Measurements from ENCODE around the gene LDAF1.
"Not testable (repeated sequence)": the region's sequence is repeated elsewhere in the genome, so short reads cannot be mapped to it uniquely, and the experiment has no call there.

The LDAF1 gene

GRCh38 chr16:21164521-21165168, 6.2 kb downstream of the LDAF1 start:
- Histone ChIP-seq H3K9me3 (ENCODE audit: insufficient read depth, low read depth, low read length) (no peaks in the 10 kb centered on the region), H3K27me3 (ENCODE audit: insufficient read depth, low read length) (no peaks in the 10 kb centered on the region), H3K27ac (ENCODE audit: low read length) (no peak overlapping the region), H3K4me3 (ENCODE audit: low read length) (no peak overlapping the region), H3K4me1 (ENCODE audit: insufficient read depth, low read length) (no peaks in the 10 kb centered on the region), H3K36me3 (ENCODE audit: insufficient read depth, low read depth, low read length) (peaks cover 67% of the 10 kb centered on the region), H3K9ac (ENCODE audit: low read depth, low read length) (no peak overlapping the region)

- no peaks in the 10 kb centered on the region for H3K9me3 ChIP-seq (ENCODE audit: insufficient read depth, low read depth, low read length)
- H3K4me3 ChIP-seq (ENCODE audit: low read length): no peak overlapping the region
- no peak overlapping the region for H3K27ac ChIP-seq (ENCODE audit: low read length)
- no peaks in the 10 kb centered on the region for H3K4me1 ChIP-seq (ENCODE audit: insufficient read depth, low read length)
- peaks cover 73% of the 10 kb centered on the region for H3K36me3 ChIP-seq (ENCODE audit: insufficient read depth, low read depth, low read length)
- H3K27me3 ChIP-seq (ENCODE audit: insufficient read depth, low read length): no peaks in the 10 kb centered on the region
- no peak overlapping the region for H3K9ac ChIP-seq (ENCODE audit: low read depth, low read length)
Measured at GRCh38 chr16:21166561-21166961, 8.1 kb downstream of the LDAF1 start.

- H3K9me3 ChIP-seq (ENCODE audit: insufficient read depth, low read depth, low read length): no peaks in the 10 kb centered on the region
- no peak overlapping the region for H3K4me3 ChIP-seq (ENCODE audit: low read length)
- H3K27me3 ChIP-seq (ENCODE audit: insufficient read depth, low read length): no peaks in the 10 kb centered on the region
- H3K27ac ChIP-seq (ENCODE audit: low read length): no peak overlapping the region
- no peak overlapping the region for H3K9ac ChIP-seq (ENCODE audit: low read depth, low read length)
- no peaks in the 10 kb centered on the region for H3K4me1 ChIP-seq (ENCODE audit: insufficient read depth, low read length)
- H3K36me3 ChIP-seq (ENCODE audit: insufficient read depth, low read depth, low read length): peaks cover 75% of the 10 kb centered on the region
Measured at GRCh38 chr16:21167360-21167759, 8.9 kb downstream of the LDAF1 start.

GRCh38 chr16:21167929-21168602, 9.6 kb downstream of the LDAF1 start:
- Histone ChIP-seq H3K27ac (ENCODE audit: low read length) (no peak overlapping the region), H3K27me3 (ENCODE audit: insufficient read depth, low read length) (no peaks in the 10 kb centered on the region), H3K9ac (ENCODE audit: low read depth, low read length) (no peak overlapping the region), H3K4me3 (ENCODE audit: low read length) (no peak overlapping the region), H3K36me3 (ENCODE audit: insufficient read depth, low read depth, low read length) (peaks cover 75% of the 10 kb centered on the region), H3K4me1 (ENCODE audit: insufficient read depth, low read length) (no peaks in the 10 kb centered on the region), H3K9me3 (ENCODE audit: insufficient read depth, low read depth, low read length) (no peaks in the 10 kb centered on the region)

GRCh38 chr16:21169249-21169981, 10.9 kb downstream of the LDAF1 start:
- Histone ChIP-seq H3K9me3 (ENCODE audit: insufficient read depth, low read depth, low read length) (no peaks in the 10 kb centered on the region), H3K36me3 (ENCODE audit: insufficient read depth, low read depth, low read length) (peaks cover 76% of the 10 kb centered on the region), H3K4me1 (ENCODE audit: insufficient read depth, low read length) (no peaks in the 10 kb centered on the region), H3K27ac (ENCODE audit: low read length) (no peak overlapping the region), H3K4me3 (ENCODE audit: low read length) (no peak overlapping the region), H3K9ac (ENCODE audit: low read depth, low read length) (no peak overlapping the region), H3K27me3 (ENCODE audit: insufficient read depth, low read length) (no peaks in the 10 kb centered on the region)

DNA sequence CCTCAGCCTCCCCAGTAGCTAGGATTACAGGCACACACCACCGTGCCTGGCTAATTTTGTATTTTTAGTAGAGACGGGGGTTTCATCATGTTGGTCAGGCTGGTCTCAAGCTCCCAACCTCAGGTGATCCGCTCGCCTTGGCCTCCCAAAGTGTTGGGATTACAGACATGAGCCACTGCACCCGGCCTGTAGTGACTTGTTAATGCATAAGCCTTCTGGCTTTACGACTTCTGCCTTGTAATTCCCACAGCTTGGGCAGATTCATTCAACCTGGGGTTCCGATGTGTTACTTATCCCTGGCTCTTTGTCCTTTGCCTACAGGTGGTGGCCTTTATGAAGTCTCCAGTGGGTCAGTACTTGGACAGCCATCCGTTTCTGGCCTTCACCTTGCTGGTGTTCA, 11.6 kb downstream of the LDAF1 start:
- not testable (repeated sequence) for H3K4me3 ChIP-seq (ENCODE audit: low read length); H3K27ac ChIP-seq (ENCODE audit: low read length); H3K27me3 ChIP-seq (ENCODE audit: insufficient read depth, low read length); H3K9me3 ChIP-seq (ENCODE audit: insufficient read depth, low read depth, low read length); H3K4me1 ChIP-seq (ENCODE audit: insufficient read depth, low read length); H3K9ac ChIP-seq (ENCODE audit: low read depth, low read length)
- peaks cover 77% of the 10 kb centered on the region for H3K36me3 ChIP-seq (ENCODE audit: insufficient read depth, low read depth, low read length)

- Histone ChIP-seq H3K9me3 (ENCODE audit: insufficient read depth, low read depth, low read length) (no peaks in the 10 kb centered on the region), H3K27me3 (ENCODE audit: insufficient read depth, low read length) (no peaks in the 10 kb centered on the region), H3K36me3 (ENCODE audit: insufficient read depth, low read depth, low read length) (peaks cover 81% of the 10 kb centered on the region), H3K27ac (ENCODE audit: low read length) (no peak overlapping the region), H3K4me1 (ENCODE audit: insufficient read depth, low read length) (no peaks in the 10 kb centered on the region), H3K9ac (ENCODE audit: low read depth, low read length) (no peak overlapping the region), H3K4me3 (ENCODE audit: low read length) (no peak overlapping the region)
Measured at GRCh38 chr16:21172650-21173049, 14.2 kb downstream of the LDAF1 start.

- H3K4me1 ChIP-seq (ENCODE audit: insufficient read depth, low read length): no peaks in the 10 kb centered on the region
- H3K4me3 ChIP-seq (ENCODE audit: low read length): no peak overlapping the region
- H3K27ac ChIP-seq (ENCODE audit: low read length): no peak overlapping the region
- no peaks in the 10 kb centered on the region for H3K9me3 ChIP-seq (ENCODE audit: insufficient read depth, low read depth, low read length)
- no peaks in the 10 kb centered on the region for H3K27me3 ChIP-seq (ENCODE audit: insufficient read depth, low read length)
- no peak overlapping the region for H3K9ac ChIP-seq (ENCODE audit: low read depth, low read length)
- H3K36me3 ChIP-seq (ENCODE audit: insufficient read depth, low read depth, low read length): peaks cover 96% of the 10 kb centered on the region
Measured at GRCh38 chr16:21175397-21175796, 16.9 kb downstream of the LDAF1 start.

GRCh38 chr16:21179126-21179982, 20.9 kb downstream of the LDAF1 start:
- peaks cover 18% of the 10 kb centered on the region for H3K9me3 ChIP-seq (ENCODE audit: insufficient read depth, low read depth, low read length)
- no peak overlapping the region for H3K4me3 ChIP-seq (ENCODE audit: low read length)
- no peak overlapping the region for H3K9ac ChIP-seq (ENCODE audit: low read depth, low read length)
- H3K27me3 ChIP-seq (ENCODE audit: insufficient read depth, low read length): no peaks in the 10 kb centered on the region
- peaks cover 80% of the 10 kb centered on the region for H3K36me3 ChIP-seq (ENCODE audit: insufficient read depth, low read depth, low read length)
- H3K27ac ChIP-seq (ENCODE audit: low read length): no peak overlapping the region
- H3K4me1 ChIP-seq (ENCODE audit: insufficient read depth, low read length): no peaks in the 10 kb centered on the region

- no peaks in the 10 kb centered on the region for H3K4me1 ChIP-seq (ENCODE audit: insufficient read depth, low read length)
- no peak overlapping the region for H3K27ac ChIP-seq (ENCODE audit: low read length)
- no peak overlapping the region for H3K4me3 ChIP-seq (ENCODE audit: low read length)
- peaks cover 74% of the 10 kb centered on the region for H3K36me3 ChIP-seq (ENCODE audit: insufficient read depth, low read depth, low read length)
- H3K9ac ChIP-seq (ENCODE audit: low read depth, low read length): no peak overlapping the region
- H3K27me3 ChIP-seq (ENCODE audit: insufficient read depth, low read length): no peaks in the 10 kb centered on the region
- H3K9me3 ChIP-seq (ENCODE audit: insufficient read depth, low read depth, low read length): peaks cover 18% of the 10 kb centered on the region
Measured at GRCh38 chr16:21179983-21180365, 21.5 kb downstream of the LDAF1 start.

- no peaks in the 10 kb centered on the region for H3K27me3 ChIP-seq (ENCODE audit: insufficient read depth, low read length)
- no peak overlapping the region for H3K27ac ChIP-seq (ENCODE audit: low read length)
- peaks cover 37% of the 10 kb centered on the region for H3K36me3 ChIP-seq (ENCODE audit: insufficient read depth, low read depth, low read length)
- peaks cover 18% of the 10 kb centered on the region for H3K9me3 ChIP-seq (ENCODE audit: insufficient read depth, low read depth, low read length)
- H3K4me3 ChIP-seq (ENCODE audit: low read length): no peak overlapping the region
- no peak overlapping the region for H3K9ac ChIP-seq (ENCODE audit: low read depth, low read length)
- no peaks in the 10 kb centered on the region for H3K4me1 ChIP-seq (ENCODE audit: insufficient read depth, low read length)
Measured at GRCh38 chr16:21183995-21184394, 25.5 kb downstream of the LDAF1 start.

Data from iPS-20b (cell line).